T-helper 2 cell (primary cell): ENCODE measurements around the gene NACAD.
"Not testable (repeated sequence)": the region's sequence is repeated elsewhere in the genome, so short reads cannot be mapped to it uniquely, and the experiment has no call there.

Source experiments
- DNase-seq, 5 experiments: peaks; one replicate each; pipeline versions ENCODE4 v3.0.0 to v3.0.0-alpha.2; 2012 to 2022

Gene NACAD

DNA sequence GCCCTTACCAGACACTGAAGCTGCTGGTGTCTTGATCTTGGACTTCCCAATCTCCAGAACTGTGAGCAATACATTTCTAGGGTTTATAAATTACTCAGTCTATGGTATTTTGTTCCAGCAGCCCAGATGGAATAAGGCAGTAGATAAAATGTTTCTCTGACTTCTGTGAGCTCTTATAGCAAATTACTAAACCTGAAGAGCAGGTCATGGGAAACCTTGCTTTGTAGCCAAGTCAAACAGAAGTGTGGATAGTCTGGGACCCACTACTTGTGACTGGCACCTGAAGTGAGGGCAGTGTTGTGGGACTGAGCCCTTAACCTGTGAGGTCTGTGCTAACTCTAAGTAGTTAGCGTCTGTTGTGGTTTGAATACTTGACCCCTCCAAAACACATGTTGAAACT lies 27.3 kb upstream of the NACAD start:
- no peak for DNase-seq

DNA sequence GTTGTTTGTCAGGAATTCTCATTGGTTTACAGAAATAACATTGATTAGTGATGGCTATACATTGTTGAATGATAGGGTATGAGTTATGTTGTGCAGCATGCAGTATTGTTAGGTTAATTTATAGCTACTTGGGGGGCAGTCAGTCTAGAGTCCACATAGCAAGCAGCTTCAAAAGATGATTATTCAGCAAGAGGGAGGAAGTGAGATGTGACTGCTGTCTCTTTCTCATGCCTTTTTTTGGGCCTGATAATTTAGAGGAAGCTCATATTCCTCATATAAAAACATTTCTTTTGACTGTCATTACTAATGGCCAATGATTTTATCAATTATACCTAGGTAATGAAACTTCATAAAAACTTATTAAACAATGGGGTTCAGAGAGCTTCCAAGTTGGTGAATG lies 26.2 kb upstream of the NACAD start:
- DNase-seq, result no peak

DNA sequence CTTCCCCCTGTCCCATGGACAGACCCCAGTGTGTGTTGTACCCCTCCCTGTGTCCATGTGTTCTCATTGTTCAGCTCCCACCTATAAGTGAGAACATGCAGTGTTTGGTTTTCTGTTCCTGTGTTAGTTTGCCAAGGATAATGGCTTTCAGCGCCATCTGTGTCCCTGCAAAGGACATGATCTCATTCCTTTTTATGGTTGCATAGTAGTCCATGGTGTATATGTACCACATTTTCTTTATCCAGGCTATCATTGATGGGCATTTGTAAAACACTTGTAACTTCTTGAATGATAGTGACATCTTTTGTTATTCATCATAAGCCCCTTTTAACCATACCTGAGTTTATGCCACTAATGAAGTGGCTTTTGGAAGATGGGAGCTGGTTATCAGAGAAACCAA lies 25.5 kb upstream of the NACAD start:
- not testable (repeated sequence) for DNase-seq

DNA sequence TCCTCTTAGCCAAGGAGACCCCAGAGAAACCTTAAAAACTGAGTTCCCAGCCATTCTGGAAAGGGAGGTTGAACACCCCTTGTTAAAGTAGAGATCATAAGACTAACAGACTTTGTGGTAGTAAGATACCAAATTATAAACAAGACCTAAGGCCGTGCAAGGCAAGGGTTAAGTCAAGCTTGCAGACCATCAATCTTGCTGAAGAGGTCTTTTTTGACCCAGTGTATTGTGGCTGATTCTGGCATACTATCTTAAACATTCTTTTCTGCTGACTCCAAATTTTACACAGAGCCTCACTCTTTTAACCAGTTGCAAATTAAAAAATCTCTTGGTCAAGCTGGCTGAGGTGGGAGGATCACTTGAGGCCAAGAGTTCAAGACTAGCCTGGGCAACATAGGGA lies 23.9 kb upstream of the NACAD start:
- DNase-seq, result no peak

DNA sequence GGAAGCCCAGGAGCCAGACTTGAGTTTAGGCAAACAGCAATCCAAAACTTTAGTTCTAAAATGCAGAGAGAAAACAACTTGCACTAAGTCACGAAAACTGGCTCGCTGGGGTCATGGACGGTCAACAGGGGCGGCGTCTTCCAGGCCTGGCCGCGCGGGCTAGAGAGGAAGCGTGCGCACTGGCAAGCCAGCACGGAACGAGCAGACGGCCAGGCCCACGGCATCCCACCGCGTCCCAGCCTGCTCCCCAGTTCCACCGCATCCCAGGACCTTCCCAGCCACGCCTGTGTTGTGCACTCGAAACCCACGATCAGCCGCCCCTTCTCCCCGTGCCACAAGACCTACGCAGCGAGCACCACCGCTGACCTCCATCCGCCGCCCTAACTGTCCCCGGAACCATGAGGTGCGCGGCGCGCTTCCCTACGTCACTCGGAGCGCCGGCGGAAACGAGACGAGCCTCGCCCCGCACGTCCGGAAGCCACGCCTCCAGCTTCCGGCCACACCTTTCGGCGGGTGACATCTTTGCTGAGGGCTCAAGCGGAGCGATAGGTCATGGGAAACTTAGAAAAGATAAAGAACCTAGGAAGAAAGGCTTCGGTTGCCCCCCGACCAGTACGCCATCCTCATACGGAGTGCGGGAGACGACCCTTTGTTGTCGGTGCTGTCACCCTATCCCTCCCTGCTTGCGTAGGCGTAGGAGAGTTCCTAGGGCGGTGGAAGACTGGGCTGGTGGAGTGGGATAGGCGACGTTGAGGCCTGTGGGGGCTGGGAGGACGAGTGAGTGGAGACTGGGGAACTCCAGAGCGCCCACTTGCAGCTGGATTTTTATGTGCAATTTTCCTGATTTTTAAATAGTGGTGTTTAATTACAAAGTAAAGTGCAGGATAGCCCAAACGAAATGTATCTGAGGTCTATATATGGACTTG lies 22.8 kb upstream of the NACAD start, which contains the start of gene TBRG4:
Gene TBRG4, minus strand, starts transcription at position 400 of the 926 bp plus-strand sequence. CDS start 2,460 bp downstream, outside the sequence.
- DNase-seq, result peak; percentile 86 to 97 (median 90)

DNA sequence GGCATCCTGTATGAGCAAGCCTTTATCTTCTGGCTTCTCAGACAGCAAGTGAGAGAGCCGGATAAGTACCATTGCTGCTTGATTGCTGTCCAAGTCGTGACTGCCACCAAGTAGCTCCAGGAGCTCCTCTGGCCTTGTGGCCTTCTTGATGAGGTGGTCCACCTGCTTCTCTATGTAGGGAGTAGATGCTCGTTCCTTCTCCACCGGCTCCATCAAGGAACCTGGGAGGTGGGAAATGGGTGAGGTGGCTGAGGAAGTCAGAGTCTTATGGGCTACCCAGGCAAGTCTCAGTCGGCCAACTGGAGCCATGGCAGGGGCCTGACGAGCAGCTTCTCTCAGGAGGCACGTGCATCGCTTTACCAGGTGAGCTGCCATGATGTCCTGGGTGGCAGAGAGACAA lies 20.1 kb upstream of the NACAD start:
- DNase-seq, result no peak

DNA sequence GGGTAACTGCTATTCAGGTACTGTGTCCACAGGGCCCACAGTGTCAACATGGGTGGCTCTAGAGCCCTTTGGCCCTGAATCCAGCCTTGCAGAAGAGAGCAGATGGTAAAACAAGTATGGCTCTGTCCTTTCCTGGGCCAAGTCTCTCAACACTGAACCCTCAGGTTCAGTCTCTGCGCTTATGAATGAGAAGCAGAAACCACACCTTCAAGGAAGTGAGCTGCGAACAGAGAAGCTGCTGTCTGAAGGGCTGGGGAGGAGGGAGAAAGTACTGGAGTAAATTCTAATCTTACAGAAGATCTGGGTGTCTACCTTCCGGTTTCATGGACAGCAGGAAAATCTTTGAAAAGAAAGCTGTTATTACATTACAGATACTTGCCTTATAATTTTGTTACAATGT lies 18.6 kb upstream of the NACAD start:
- no peak for DNase-seq

DNA sequence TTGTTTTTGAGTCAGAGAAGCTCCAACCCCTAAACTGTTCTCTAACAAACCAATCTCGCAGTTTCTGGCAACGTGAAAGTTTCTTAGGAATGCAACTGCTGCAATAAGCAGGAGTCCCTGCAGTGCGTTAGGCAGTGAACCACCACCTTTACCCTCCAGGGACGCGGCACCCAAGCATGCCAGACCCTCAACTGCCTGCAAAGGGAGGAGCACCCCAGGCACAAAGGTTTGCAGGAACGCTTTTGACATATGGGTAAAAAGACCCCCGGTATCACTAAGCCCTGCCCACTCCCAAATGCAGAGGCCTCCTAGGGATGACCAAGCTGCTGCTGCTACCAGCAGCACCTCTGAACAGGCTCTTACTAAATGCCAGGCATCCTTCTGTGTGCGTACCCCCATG lies 18.1 kb upstream of the NACAD start:
- no peak for DNase-seq

DNA sequence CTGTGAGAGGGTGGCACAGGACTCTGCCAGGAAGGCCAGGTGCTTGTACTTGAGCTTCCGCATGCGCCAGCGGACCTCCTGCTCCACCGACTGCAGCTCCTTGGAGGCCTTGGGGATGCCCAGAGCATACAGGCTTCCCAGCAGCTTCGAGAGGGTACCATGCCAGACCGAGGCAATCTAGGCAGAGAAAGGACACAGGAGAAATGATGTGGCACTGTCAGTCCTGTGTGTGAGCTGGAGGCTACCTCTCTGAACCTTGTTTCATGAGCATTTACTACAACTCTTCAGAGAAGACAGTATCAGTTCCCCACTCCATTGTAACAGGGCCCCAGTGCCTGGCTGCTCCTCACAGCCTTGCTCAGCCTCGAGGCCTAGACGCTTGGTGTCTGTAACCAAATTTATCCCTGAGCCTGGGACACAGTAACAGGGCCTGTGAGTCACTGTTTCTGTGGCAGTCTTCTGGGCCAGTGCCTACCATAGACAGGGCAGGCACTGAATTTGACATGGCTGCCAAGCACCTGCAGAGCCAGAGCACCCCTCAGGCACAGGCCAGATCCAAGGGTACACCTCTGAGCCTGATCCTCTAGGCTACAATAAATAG lies 16.9 kb upstream of the NACAD start:
- DNase-seq, result no peak

DNA sequence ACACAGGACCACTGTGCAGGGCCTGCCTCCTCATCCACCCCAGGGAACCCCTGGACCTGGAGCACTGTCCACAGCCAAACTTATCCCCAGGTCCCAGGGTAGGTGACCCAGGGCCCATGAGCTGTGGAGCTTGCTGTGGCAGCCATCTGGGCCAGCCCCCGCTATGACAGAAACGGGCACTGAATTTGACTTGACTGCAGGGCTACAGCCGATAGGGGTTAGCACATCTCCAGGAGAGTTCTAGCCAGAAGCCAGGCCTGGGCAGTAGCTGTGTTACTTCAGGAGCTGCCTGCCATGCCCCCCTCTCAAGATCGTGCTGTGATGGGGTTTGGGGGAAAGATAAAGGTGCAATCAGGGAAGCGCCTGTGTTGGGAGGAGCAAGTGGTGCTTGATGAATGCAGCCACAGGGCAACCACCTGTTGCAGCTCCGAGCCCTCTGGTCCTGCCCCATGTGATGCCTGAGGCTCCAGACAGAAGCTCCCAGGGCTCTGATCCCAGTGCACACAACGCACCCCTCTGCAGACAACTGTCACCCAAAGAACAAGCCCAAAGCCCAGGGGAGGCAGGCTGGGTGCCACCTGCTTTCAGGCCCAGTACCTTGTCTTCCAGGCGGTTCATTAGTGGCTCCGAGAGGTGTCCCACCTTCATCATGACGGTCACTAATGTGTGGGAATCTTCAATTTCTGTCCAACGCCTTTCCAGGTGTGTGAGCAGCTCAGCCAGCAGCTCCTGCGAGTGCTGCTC lies 16.2 kb upstream of the NACAD start:
- no peak for DNase-seq

DNA sequence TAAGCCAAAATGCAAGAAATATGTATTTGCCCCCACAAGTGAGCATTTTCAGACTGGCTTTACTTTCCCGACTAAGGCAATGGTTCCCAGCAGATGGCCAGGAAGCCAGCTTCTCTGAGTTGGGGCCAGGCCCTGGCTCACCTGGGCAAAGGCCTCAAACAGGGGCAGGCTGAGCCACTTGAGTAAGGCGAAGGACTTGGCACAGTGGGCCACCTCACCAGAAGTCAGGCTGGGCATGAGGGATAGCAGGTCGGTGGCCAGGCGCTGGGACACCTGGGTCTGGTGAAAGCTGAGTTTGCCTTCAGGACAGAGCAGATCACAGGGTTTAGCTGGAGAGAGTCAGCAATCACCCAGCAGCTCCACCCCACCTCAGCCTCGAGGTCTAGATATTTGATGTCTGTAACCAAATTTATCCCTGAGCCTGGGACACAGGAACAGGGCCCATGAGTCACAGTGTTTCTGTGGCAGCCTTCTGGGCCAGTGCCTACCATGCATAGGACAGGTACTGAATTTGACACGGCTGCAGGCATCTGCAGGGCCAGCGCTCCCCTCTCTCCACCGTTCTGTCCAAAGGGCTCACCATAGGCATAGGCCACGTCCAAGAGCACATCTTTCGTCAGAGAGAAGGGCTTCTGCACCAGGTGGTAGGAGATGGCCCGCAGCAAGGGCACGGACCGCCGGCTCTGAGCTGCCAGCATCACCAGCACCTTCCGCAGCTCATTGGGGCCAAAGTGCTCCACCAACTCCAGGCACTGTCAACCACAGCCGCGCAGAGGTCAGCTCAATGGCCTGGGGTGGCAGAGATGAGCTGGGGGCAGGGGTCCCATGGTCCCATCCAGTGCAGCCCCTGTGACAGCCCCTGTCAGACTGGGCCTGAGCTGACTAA lies 15.4 kb upstream of the NACAD start:
- no peak for DNase-seq

DNA sequence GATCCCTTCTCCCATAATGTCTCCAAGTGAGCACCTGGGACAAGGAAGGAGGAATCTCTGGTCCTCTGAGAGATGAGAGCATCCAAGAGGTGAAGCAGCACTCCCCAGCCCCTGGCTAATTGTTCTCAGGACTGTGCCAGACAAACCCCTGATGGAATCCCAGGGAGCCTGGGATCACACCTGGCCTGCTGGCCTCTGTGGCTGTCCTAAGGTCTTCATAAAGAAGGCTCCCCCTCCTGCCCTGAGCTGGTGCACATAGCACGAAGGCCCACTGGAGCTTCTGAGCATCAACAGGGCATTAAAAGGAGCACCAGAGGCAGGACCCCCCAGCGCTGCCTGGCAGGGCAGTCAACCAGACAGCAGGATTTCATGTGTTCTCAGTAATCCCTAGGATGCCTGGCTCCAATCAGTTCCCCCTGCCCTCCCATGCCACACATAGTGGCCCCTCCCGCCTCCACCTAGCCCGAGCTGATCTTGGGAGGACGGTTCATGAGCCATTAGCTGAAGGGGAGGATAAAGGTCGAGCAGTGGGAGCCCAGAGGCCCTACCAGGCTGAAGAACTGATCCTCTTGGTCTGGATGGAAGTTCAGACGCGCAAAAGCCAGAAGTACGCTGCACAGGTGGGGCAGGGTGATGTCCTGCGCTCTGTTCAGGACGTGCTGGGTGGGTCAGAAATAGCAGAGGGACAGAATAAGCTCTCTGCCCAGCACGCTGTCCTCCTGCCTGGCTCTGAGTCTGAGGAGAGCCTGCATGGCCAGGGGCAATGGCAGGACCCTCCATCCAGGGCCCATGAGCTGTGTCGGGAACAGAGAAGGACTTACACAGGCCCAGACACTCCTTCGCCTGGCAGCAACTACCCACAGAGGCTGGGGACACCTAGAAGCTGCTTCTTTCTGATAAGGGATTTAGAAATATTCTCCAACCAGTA lies 14.3 kb upstream of the NACAD start:
- DNase-seq, result no peak

DNA sequence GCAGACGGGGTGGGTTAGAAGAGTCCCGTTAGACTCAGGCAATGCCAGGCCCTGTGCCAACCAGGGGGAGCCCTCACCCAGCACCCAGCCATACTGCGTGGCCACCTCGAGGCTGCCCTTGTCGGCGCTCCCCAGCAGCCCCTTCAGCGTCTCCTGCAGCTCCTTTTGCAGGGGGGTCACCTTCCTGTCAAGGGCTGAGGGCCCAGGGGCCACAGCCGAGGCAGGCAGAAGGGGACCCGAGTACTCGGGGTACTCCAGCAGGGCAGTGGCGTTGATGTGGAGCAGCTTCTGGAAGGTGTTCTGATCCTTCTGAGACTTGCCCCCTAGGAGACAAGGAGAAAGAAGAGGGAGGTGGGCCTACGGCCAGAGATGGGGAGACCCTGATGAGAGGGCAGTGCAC lies 13.0 kb upstream of the NACAD start:
- DNase-seq, result no peak

DNA sequence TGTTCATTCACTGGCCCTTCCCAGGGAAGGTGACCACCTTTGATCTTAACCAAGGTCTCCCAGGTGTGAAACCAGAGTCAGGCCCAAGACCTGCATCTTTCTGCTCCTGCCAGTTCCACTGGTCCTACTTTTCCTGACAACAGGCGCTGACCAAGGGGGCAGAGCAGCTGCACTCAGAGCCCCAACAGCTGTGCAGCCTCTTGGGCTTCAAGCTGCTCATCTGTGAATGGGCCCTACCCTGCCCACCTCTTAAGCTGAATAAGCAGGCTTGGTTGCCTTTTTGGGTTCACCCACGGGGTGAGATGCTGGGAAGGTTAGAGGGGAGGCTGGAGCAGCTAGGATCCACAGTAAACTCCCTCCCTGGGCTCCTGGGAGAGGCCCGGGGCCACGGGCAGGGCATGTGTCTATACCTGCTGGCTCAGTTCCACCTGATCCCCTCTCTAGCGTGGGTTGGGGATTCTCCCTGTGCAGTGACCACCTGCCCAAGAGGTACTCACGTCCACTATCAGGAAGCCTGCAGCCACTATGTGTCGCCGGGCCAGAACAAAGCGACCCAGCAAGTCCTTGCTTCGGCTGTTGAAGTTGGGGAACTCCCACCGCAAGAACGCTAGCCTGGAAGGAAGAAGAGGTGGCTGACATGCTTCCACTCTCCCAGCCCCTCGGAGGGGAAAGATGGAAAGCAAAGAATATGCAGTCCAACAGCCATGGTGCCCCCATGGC lies 12.2 kb upstream of the NACAD start:
- no peak for DNase-seq

DNA sequence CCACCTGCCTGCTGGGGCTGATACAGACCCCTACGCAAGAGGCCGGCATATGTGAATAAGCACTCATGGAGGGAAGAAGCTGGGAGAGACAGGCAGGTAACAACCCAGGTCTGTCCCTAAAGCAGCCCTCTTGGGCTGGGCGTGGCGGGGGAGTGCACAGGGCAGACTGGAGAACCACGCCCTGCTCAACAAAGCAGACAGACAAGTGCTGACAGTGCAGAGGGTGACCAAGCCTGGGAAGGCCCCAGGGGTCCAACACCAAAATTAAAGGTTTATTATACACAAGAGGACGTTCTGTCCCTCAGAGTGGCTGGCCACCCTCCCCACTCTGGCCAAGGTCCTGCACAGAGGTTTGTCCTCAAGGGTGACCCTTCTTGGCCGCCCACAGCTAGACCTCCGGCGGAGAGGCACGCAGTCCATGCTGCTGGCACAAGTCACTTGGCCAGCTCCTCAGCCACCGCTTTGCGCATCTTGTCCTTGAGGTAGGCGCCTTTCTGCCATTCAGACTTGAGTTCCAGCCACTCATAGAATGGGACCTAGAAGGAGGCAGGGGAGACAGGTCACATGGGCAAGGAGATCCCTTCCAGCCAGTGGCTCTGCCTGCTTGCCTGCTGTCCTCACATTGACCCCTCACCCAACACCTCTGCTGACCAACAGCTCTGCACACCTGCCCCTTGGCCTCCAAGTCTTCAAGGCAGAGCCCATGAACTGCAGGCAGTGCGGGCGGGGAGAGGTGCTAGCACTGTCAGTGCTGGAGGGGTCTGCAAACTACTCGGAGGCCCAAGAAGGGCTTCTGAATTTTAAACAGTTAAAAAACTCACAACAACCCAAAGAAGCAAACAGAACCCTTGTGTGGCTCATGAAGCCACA lies 11.4 kb upstream of the NACAD start:
- no peak for DNase-seq

DNA sequence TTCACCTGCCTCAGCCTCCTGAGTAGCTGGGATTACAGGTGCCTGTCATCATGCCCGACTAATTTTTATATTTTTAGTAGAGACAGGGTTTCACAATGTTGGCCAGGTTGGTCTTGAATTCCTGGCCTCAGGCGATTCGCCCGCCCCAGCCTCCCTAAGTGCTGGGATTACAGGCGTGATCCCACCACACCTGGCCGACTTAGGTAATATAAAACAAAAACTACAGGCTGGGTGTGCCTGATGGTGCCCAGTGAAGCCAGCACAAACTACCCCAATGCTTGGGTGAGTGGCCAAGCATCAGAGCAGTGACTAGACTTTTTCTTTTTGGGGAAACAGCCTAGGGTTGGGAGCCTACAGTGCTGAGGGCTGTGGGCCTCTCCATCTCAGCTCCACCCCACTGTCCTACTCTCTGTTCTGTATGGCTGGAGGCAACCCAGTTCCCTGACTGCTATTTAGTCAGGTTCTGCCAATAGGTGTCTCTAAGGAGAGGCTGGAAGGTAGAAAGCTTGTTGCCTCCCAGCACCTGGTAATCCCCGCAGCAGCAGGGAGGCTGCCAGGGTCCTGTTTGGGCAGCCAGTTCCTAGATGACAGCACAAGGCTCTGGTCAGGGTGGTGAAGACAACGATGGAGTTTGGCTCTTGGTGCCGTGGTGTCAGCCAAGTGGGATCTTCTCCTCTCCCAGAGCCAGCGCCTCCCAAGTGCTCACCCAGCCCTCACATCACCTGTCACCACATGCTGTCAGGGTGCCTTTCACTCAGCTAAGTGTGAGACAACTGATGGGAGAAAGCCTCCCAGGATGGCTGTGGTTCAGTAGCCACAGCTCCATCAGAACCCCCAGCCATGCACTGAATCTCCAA lies 10.4 kb upstream of the NACAD start:
- no peak for DNase-seq

DNA sequence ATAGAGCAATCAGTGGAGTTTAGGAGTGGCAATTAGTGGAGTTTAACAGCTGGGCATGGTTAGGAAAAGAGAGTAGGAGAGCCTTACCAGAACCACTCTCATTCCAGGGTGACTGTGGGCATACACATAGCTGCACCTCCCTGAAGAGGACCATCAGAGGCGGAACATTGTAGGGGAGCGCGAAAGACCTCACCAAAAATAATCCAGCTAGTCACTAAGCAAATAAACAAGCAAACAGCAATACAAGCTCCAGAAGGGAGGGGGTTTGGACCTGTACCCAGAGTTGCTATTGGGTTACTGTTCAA lies 4.1 kb upstream of the NACAD start:
- DNase-seq, result no peak

DNA sequence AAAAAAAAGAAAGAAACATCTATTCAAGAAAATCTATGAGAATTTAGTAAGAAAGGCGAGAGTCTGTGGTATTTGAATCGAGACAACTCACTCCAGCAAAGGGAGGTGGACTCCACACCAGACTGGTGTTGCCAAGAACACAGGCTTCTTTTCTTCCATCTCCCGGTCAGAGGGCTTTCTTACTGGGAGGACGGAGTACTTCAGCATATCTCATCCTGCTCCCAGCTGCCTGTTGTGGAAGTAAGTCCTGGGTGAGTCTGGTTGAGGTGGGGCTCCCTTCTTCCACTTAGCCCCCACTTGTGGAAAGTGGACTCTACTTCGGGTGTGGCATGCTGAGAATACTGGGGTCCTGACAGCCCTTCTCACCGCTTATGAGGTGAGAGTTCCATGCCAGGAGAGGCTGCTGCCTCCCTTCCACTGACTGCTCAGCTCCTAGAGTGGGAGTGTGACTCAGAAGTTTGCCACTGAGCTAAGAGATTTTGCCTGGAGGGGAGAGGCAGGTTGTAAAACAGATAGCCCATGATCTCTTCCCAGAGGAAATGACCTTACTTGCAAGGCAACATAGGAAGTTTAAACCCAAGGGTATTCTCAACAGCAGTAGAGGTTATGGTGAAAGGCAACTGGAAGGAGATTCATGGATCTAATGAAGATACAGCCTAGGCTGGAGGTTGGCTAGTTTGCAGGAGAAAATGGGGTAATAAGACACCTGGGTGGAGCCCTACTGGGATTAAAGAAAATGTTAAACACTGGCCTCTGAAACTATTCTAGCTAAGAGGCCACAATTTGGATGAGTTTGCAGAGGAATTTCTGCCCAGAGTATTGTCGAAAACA lies 3.5 kb upstream of the NACAD start:
- DNase-seq, result no peak
